Stomach smooth muscle (tissue), 2 donors: ENCODE measurements around the gene TRIM47.

Experiments used
- H3K27ac ChIP-seq: one replicate; pipeline ENCODE4 v1.7.0; 2013; ENCODE audit warnings: mild to moderate bottlenecking, low read length, inconsistent platforms
- H3K27me3 ChIP-seq, 2 donors: one replicate each; pipeline ENCODE4 v1.7.0; 2013; ENCODE audit warnings: low read length in 2 of 2; ENCODE audit not compliant: insufficient read depth in 2 of 2, control insufficient read depth in 1 of 2
- H3K36me3 ChIP-seq, 2 donors: one replicate each; pipeline ENCODE4 v1.7.0; 2013; ENCODE audit warnings: low read length in 2 of 2; ENCODE audit not compliant: control insufficient read depth in 2 of 2, insufficient read depth in 2 of 2
- H3K4me1 ChIP-seq: one replicate; pipeline ENCODE4 v1.7.0; 2013; ENCODE audit warnings: low read length; ENCODE audit not compliant: control insufficient read depth, insufficient read depth
- H3K4me3 ChIP-seq, 2 donors: one replicate each; pipeline ENCODE4 v1.7.0; 2013; ENCODE audit warnings: low read length in 2 of 2
- H3K9ac ChIP-seq, 2 donors: one replicate each; pipeline ENCODE4 v1.7.0; 2013; ENCODE audit warnings: low read length in 2 of 2, mild to moderate bottlenecking in 1 of 2
- H3K9me3 ChIP-seq, 2 donors: one replicate each; pipeline ENCODE4 v1.7.0; 2013; ENCODE audit warnings: low read length in 2 of 2; ENCODE audit not compliant: control insufficient read depth in 2 of 2
- donor health status: healthy.
- donor health status: Pancreatic carcinoma.

TRIM47 gene

GRCh38 chr17:75850928-75851692 is 27.3 kb downstream of the TRIM47 start:
- Histone ChIP-seq H3K4me1 (peaks cover 54% of the 10 kb centered on the region), H3K27ac (peak overlapping the region; percentile 89), H3K9ac (peak overlapping the region; percentile 51 to 57)

GRCh38 chr17:75849724-75850123 is 28.7 kb downstream of the TRIM47 start:
- Histone ChIP-seq H3K36me3 (peaks cover 44 to 53% of the 10 kb centered on the region in 2 donors), H3K9me3 (no peaks in the 10 kb centered on the region), H3K27ac (peak overlapping the region; percentile 37), H3K27me3 (no peaks in the 10 kb centered on the region), H3K9ac (no peak overlapping the region), H3K4me3 (no peak overlapping the region), H3K4me1 (peaks cover 66% of the 10 kb centered on the region)

More at GRCh38 chr17:75850928-75851692, 27.3 kb downstream of the TRIM47 start:
- H3K27me3 ChIP-seq = no peaks in the 10 kb centered on the region
- H3K4me3 ChIP-seq = peak overlapping the region in 1 of 2 donors; percentile 35
- H3K9me3 ChIP-seq = no peaks in the 10 kb centered on the region
- peaks cover 41 to 49% of the 10 kb centered on the region in 2 donors for H3K36me3 ChIP-seq

- H3K4me3 ChIP-seq = no peak overlapping the region
- H3K27me3 ChIP-seq = no peaks in the 10 kb centered on the region
- peaks cover 63% of the 10 kb centered on the region for H3K4me1 ChIP-seq
- peak overlapping the region; percentile 46 for H3K27ac ChIP-seq
- no peaks in the 10 kb centered on the region for H3K9me3 ChIP-seq
- no peak overlapping the region for H3K9ac ChIP-seq
- peaks cover 44 to 53% of the 10 kb centered on the region in 2 donors for H3K36me3 ChIP-seq
Observed at GRCh38 chr17:75849279-75849646, 29.1 kb downstream of the TRIM47 start.

GRCh38 chr17:75848523-75849278 is 29.7 kb downstream of the TRIM47 start:
- Histone ChIP-seq H3K9ac (peak overlapping the region in 1 of 2 donors; percentile 36), H3K4me3 (no peak overlapping the region), H3K4me1 (peaks cover 58% of the 10 kb centered on the region), H3K9me3 (no peaks in the 10 kb centered on the region), H3K27me3 (no peaks in the 10 kb centered on the region), H3K36me3 (peaks cover 44 to 53% of the 10 kb centered on the region in 2 donors), H3K27ac (peak overlapping the region; percentile 46)

GRCh38 chr17:75847614-75848522 is 30.5 kb downstream of the TRIM47 start:
- peak overlapping the region; percentile 46 for H3K27ac ChIP-seq
- no peak overlapping the region for H3K9ac ChIP-seq
- no peaks in the 10 kb centered on the region for H3K27me3 ChIP-seq
- peaks cover 50% of the 10 kb centered on the region for H3K4me1 ChIP-seq
- no peak overlapping the region for H3K4me3 ChIP-seq
- H3K9me3 ChIP-seq = no peaks in the 10 kb centered on the region
- H3K36me3 ChIP-seq = peaks cover 44 to 53% of the 10 kb centered on the region in 2 donors

GRCh38 chr17:75846692-75847613 is 31.4 kb downstream of the TRIM47 start:
- H3K36me3 ChIP-seq = peaks cover 44 to 53% of the 10 kb centered on the region in 2 donors
- H3K9ac ChIP-seq = no peak overlapping the region
- no peaks in the 10 kb centered on the region for H3K27me3 ChIP-seq
- no peaks in the 10 kb centered on the region for H3K9me3 ChIP-seq
- H3K27ac ChIP-seq = no peak overlapping the region
- no peak overlapping the region for H3K4me3 ChIP-seq
- peaks cover 47% of the 10 kb centered on the region for H3K4me1 ChIP-seq

GRCh38 chr17:75845933-75846691 is 32.3 kb downstream of the TRIM47 start:
- Histone ChIP-seq H3K4me1 (peaks cover 39% of the 10 kb centered on the region), H3K27ac (peak overlapping the region; percentile 66), H3K9me3 (no peaks in the 10 kb centered on the region), H3K36me3 (peaks cover 41 to 48% of the 10 kb centered on the region in 2 donors), H3K4me3 (no peak overlapping the region), H3K9ac (peak overlapping the region in 1 of 2 donors; percentile 13), H3K27me3 (no peaks in the 10 kb centered on the region)

GRCh38 chr17:75845058-75845711 is 33.2 kb downstream of the TRIM47 start:
- H3K9me3 ChIP-seq = no peaks in the 10 kb centered on the region
- H3K4me1 ChIP-seq = peaks cover 31% of the 10 kb centered on the region
- no peaks in the 10 kb centered on the region for H3K27me3 ChIP-seq
- peak overlapping the region; percentile 33 to 36 for H3K9ac ChIP-seq
- peaks cover 36 to 41% of the 10 kb centered on the region in 2 donors for H3K36me3 ChIP-seq
- no peak overlapping the region for H3K4me3 ChIP-seq
- peak overlapping the region; percentile 66 for H3K27ac ChIP-seq

- peak overlapping the region; percentile 33 to 36 for H3K9ac ChIP-seq
- peak overlapping the region; percentile 66 for H3K27ac ChIP-seq
- H3K9me3 ChIP-seq = no peaks in the 10 kb centered on the region
- peaks cover 32 to 36% of the 10 kb centered on the region in 2 donors for H3K36me3 ChIP-seq
- H3K4me3 ChIP-seq = no peak overlapping the region
- no peaks in the 10 kb centered on the region for H3K27me3 ChIP-seq
- peaks cover 27% of the 10 kb centered on the region for H3K4me1 ChIP-seq
Observed at GRCh38 chr17:75844530-75845057, 33.8 kb downstream of the TRIM47 start.
